OCI-LY1 (cell line): ENCODE data around the gene WWOX.

Experiments
- EZH2 ChIP-seq: fragments of 200-600 bp; sonication (generic), shearing (Covaris generic); IDR thresholded peaks from 2 replicates; pipeline ENCODE4 v1.8.0; 2017; ENCODE audit warnings: borderline replicate concordance, mixed run types, mild to moderate bottlenecking, antibody characterized with exemption, low read length, moderate library complexity, mixed read lengths
- TF ChIP-seq, protein P1 (sequence below): fragments of 200-600 bp; sonication (generic), shearing (Covaris generic); IDR thresholded peaks from 2 replicates; pipeline ENCODE4 v1.5.1; 2017; ENCODE audit warnings: mild to moderate bottlenecking, antibody characterized with exemption, low read length, moderate library complexity, mixed read lengths

DNA sequence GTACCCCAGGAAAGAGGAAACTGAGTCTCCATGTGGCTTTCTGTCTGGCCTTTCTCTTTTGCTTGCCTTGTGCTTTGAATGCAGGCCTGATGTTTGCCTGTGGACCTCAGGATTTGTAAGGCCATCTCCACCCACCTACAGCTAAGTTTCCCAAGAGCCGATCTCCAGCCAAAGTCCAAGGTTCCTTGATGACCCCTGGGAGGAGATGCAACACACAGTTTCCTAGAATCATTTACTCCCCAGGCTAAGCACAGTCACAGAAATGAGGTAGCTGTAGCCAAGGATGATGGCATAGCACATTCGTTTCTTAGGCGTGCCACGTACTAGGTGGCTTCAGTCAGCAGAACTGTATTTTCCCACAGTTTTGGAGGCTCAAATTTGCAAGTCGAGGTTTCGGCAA, 905.6 kb downstream of the WWOX start:
- TF ChIP-seq, protein P1, sequence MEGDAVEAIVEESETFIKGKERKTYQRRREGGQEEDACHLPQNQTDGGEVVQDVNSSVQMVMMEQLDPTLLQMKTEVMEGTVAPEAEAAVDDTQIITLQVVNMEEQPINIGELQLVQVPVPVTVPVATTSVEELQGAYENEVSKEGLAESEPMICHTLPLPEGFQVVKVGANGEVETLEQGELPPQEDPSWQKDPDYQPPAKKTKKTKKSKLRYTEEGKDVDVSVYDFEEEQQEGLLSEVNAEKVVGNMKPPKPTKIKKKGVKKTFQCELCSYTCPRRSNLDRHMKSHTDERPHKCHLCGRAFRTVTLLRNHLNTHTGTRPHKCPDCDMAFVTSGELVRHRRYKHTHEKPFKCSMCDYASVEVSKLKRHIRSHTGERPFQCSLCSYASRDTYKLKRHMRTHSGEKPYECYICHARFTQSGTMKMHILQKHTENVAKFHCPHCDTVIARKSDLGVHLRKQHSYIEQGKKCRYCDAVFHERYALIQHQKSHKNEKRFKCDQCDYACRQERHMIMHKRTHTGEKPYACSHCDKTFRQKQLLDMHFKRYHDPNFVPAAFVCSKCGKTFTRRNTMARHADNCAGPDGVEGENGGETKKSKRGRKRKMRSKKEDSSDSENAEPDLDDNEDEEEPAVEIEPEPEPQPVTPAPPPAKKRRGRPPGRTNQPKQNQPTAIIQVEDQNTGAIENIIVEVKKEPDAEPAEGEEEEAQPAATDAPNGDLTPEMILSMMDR: no peak
- no peak for TF ChIP-seq EZH2
